GM12864 (cell line): ENCODE results near the gene LRRC26.

Experiments used
- DNase-seq: peaks from one replicate; pipeline ENCODE4 v3.0.0-alpha.2; 2011; ENCODE audit warnings: low read depth
- H3K4me3 ChIP-seq: 2 replicates; pipeline ENCODE4 v1.5.1; 2011; ENCODE audit warnings: mild to moderate bottlenecking, low read depth, low read length, control low read depth
- TF ChIP-seq, protein P1 (sequence below): IDR thresholded peaks from 2 replicates; pipeline ENCODE4 v1.5.1; 2011; ENCODE audit warnings: low read depth, mild to moderate bottlenecking, moderate library complexity, low read length, control low read depth, inconsistent platforms; ENCODE audit errors: missing control alignments

Gene LRRC26

DNA sequence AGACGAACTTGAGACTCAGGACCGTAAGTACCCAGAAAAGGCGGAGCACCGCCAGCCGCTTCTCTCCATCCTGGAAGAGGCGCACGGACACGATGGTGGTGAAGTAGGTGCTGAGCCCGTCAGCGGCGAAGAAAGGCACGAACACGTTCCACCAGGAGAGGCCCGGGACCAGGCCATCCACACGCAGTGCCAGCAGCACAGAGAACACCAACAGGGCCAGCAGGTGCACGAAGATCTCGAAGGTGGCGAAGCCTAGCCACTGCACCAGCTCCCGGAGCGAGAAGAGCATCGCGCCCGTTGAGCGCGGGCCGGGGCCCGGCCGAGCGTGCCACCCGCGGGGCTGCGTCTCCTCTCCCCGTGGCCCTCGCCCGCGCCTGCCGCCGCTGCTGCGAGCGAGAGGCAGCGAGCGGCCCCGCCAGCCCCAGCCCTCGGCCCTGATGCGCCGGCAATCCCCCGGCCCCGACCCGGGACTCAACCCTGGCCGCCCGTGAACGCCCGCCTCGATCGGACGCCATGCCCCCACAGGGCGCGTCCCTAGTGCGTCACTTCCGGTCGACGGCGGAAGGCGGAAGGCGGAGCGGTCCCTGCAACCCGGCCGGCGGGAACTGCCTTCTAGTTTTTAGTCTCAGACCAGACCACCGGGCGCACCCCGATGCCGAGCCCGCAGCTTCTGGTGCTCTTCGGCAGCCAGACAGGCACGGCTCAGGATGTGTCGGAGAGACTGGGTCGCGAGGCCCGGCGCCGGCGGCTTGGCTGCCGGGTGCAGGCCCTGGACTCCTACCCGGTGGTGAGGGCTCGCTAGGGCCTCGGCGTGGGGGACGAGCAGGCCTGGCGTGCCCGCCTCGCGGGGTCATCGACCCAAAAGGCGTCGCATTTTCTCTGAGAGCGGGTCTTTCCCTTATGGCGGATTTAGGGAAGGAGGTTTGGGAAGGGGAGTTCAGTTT lies 35.5 kb upstream of the LRRC26 start, which contains the start of the genes NDOR1 and TMEM203:
Gene NDOR1 (plus strand): TSS at position 575 of the 944 bp plus-strand sequence. CDS start 78 bp downstream, at position 653.
Gene TMEM203 (minus strand): TSS at position 523 of the 944 bp plus-strand sequence. CDS start 234 bp downstream, at position 289.
- TF ChIP-seq, protein P1, sequence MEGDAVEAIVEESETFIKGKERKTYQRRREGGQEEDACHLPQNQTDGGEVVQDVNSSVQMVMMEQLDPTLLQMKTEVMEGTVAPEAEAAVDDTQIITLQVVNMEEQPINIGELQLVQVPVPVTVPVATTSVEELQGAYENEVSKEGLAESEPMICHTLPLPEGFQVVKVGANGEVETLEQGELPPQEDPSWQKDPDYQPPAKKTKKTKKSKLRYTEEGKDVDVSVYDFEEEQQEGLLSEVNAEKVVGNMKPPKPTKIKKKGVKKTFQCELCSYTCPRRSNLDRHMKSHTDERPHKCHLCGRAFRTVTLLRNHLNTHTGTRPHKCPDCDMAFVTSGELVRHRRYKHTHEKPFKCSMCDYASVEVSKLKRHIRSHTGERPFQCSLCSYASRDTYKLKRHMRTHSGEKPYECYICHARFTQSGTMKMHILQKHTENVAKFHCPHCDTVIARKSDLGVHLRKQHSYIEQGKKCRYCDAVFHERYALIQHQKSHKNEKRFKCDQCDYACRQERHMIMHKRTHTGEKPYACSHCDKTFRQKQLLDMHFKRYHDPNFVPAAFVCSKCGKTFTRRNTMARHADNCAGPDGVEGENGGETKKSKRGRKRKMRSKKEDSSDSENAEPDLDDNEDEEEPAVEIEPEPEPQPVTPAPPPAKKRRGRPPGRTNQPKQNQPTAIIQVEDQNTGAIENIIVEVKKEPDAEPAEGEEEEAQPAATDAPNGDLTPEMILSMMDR: no peak
- peak within 1 kb of the TSS; percentile 93 for H3K4me3 ChIP-seq
- peak; percentile 41 for DNase-seq

DNA sequence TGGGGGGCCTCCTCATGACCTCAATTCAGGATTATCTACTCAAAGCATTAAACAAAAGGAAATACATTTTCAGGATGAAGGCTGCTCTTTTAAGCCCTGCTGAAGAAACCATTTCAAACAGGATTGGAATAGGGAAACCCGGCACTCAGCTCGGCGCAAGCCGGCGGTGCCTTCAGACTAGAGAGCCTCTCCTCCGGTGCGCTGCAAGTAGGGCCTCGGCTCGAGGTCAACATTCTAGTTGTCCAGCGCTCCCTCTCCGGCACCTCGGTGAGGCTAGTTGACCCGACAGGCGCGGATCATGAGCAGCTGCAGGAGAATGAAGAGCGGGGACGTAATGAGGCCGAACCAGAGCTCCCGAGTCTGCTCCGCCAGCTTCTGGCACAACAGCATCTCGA lies 34.9 kb upstream of the LRRC26 start:
- no peak for DNase-seq
- H3K4me3 ChIP-seq: peak overlapping the region; percentile 93
- TF ChIP-seq, protein P1: no peak

DNA sequence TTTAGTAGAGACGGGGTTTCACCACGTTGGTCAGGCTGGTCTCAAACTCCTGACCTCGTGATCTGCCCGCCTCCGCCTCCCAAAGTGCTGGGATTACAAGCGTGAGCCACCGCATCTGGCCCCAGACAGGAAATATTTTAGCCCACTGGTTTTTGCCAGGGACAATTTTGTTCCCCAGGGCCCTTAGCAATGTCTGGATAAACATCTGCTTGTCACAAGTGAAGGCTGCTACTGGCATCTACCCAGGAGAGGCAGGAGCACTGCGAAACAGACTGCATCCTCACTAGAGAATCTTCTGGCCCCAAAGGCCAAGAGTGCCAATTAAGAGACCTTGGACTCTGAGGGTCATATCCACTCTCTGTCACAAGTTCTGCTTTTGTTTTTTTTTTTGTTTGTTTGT lies 33.1 kb upstream of the LRRC26 start:
- no peak overlapping the region for H3K4me3 ChIP-seq
- no peak for DNase-seq
- TF ChIP-seq, protein P1: no peak

DNA sequence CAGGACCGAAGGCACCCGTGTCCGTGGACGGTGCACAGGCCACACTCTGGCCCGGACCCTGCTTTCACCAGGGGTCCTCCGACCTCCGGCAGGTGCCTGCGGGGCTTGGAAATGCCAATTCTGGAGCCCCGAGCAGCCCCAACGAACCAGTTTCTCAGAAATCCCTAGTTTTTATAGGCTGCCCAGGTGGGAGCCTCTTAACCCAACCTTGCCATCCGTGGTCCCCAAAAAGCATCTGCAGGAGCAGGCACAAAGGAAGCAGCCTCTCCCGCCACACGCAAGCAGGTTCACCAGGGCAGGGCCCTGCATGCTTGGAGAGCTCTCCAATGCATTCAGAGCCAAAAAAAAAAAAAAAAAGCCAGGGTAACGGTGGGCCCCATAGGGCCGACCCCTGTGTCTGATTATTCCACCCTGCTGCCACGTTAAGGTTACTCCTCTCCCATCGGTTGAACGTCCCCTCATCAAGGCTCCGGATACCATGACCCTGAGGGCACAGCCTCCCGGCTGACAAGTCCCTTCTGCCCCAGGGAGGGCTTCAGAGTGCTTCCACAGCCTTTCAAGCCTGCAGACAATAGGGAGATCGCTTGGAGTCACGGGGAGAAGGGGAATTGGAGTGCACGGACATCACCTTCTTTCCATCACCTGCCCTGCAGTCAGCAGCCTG lies 31.5 kb upstream of the LRRC26 start:
- DNase-seq: no peak
- peak overlapping the region; percentile 67 for H3K4me3 ChIP-seq
- TF ChIP-seq, protein P1: no peak

DNA sequence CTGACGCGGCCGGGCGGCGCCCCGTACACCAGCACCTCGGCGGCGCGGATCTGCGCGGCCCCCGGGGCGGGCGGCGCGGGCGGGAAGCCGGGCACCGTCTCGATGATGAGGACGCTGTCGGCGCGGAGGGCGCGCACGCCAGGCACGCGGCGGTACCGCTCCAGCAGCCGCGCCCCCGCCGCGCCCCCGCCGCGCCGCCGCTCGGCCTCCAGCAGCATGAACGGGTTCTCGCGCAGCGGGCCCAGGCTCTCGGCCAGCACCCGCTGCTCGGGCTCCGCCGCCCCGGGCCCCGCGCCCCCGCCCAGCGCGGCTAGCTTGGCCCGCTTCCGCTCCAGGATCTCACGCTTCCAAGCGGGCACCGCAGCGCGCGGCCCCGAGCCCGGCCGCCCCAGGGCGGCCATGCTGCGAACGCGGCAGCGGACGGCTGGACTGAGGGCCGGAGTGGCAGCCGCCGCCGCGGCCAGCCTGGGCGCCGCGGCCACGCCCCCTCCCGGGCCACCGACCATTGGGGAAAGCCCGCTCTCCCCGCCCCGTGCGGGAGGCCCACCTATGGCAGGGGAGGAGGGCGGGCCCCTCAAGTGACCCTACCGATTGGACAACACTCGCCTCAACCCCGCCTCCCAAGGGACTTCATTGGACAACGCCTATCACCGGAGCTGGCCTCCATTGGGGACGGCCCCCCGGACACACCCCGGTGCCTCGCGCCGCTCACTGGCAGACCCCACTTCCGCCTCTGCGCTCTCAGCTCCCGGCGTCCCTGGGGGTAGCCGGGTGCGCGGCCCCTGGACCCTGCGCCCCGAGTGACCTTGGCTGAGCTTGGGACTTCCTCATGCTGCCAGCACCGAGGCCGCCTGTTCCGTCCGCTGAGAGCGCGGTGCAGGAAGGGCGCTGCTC lies 30.7 kb upstream of the LRRC26 start, which contains the start of gene TPRN:
Gene TPRN (minus strand): TSS at position 431 of the 894 bp plus-strand sequence. CDS start 30 bp downstream, at position 401.
- peak within 1 kb of the TSS; percentile 67 for H3K4me3 ChIP-seq
- TF ChIP-seq, protein P1: no peak
- peak; percentile 98 for DNase-seq
